SK-N-MC (cell line): ENCODE results near the gene NCKAP5.

Experiments
- EZH2 ChIP-seq: fragments of 200-600 bp; sonication (generic); IDR thresholded peaks from one replicate; pipeline ENCODE4 v1.6.1; 2017; ENCODE audit warnings: antibody characterized with exemption
- FOXP2 ChIP-seq: optimal IDR thresholded peaks from 2 replicates; pipeline ENCODE3; 2011; ENCODE audit warnings: mild to moderate bottlenecking, moderate library complexity; ENCODE audit not compliant: insufficient read depth; ENCODE audit errors: extremely low read length, control extremely low read depth
- POLR2AphosphoS5 ChIP-seq: IDR thresholded peaks from 2 replicates; pipeline ENCODE4 v1.6.1; 2012; ENCODE audit warnings: mild to moderate bottlenecking, low read depth, low read length, borderline replicate concordance

GRCh38 chr2:133004623-133005022 lies 563.6 kb downstream of the NCKAP5 start:
- no peak for TF ChIP-seq EZH2
- TF ChIP-seq POLR2AphosphoS5: no peak
- no peak for TF ChIP-seq FOXP2
